GM18517 (cell line): ENCODE data around the gene ARHGAP12.
"Not testable (repeated sequence)": the region's sequence is repeated elsewhere in the genome, so short reads cannot be mapped to it uniquely, and the experiment has no call there.

Source experiments
- ATAC-seq: cut with Tn5 transposase; IDR thresholded peaks from one replicate; pipeline ENCODE4 v1.9.1; 2021; ENCODE audit warnings: mild to moderate bottlenecking, moderate library complexity; ENCODE audit not compliant: unreplicated experiment

Gene ARHGAP12

GRCh38 chr10:31926765-31927564, 1.7 kb downstream of the ARHGAP12 start:
- no peak for ATAC-seq

- ATAC-seq: no peak
These were observed 2.5 kb downstream of the ARHGAP12 start for GRCh38 chr10:31926160-31926559.

GRCh38 chr10:31924833-31925232, 3.8 kb downstream of the ARHGAP12 start:
- no peak for ATAC-seq

GRCh38 chr10:31923389-31923788, 5.2 kb downstream of the ARHGAP12 start:
- ATAC-seq: no peak

- peak; percentile 38 for ATAC-seq
These were observed 7.6 kb downstream of the ARHGAP12 start for GRCh38 chr10:31921031-31921430.

- peak; percentile 69 for ATAC-seq
These were observed 8.1 kb downstream of the ARHGAP12 start for GRCh38 chr10:31920538-31920937.

GRCh38 chr10:31918671-31919409, 9.8 kb downstream of the ARHGAP12 start:
- ATAC-seq: no peak

GRCh38 chr10:31914370-31914769, 14.3 kb downstream of the ARHGAP12 start:
- ATAC-seq: no peak

GRCh38 chr10:31912898-31913850, 15.5 kb downstream of the ARHGAP12 start:
- ATAC-seq: no peak

GRCh38 chr10:31912289-31912688, 16.3 kb downstream of the ARHGAP12 start:
- no peak for ATAC-seq

GRCh38 chr10:31910016-31910415, 18.6 kb downstream of the ARHGAP12 start:
- ATAC-seq: no peak

- no peak for ATAC-seq
These were observed 20.5 kb downstream of the ARHGAP12 start for GRCh38 chr10:31908157-31908556.

- ATAC-seq: no peak
These were observed 22.6 kb downstream of the ARHGAP12 start for GRCh38 chr10:31906039-31906438.

GRCh38 chr10:31905586-31905985, 23.0 kb downstream of the ARHGAP12 start:
- ATAC-seq: no peak

GRCh38 chr10:31902625-31903024, 26.0 kb downstream of the ARHGAP12 start:
- ATAC-seq: no peak

GRCh38 chr10:31897506-31897905, 31.1 kb downstream of the ARHGAP12 start:
- ATAC-seq: no peak

- no peak for ATAC-seq
These were observed 31.7 kb downstream of the ARHGAP12 start for GRCh38 chr10:31896968-31897384.

- not testable (repeated sequence) for ATAC-seq
These were observed 32.9 kb downstream of the ARHGAP12 start for GRCh38 chr10:31895722-31896121.

- ATAC-seq: no peak
These were observed 40.2 kb downstream of the ARHGAP12 start for GRCh38 chr10:31888442-31888841.

GRCh38 chr10:31887850-31888249, 40.8 kb downstream of the ARHGAP12 start:
- ATAC-seq: no peak

- ATAC-seq: no peak
These were observed 41.7 kb downstream of the ARHGAP12 start for GRCh38 chr10:31886885-31887284.
